IgD-negative memory B cell (primary cell): ENCODE measurements around the gene ENKD1. TPM values are rescaled to one million over a fixed set of nuclear protein-coding genes. Genes with fewer than 3 reads are reported as not detected.

Source experiments
- H3K27ac Mint-ChIP-seq, 3 donors: one replicate each; pipeline ENCODE4 v1.8.0; 2020 to 2022; ENCODE audit warnings: mild to moderate bottlenecking in 3 of 3, mixed read lengths in 3 of 3, moderate library complexity in 1 of 3
- H3K27me3 Mint-ChIP-seq: one replicate; pipeline ENCODE4 v1.8.0; 2021; ENCODE audit warnings: mixed read lengths
- H3K36me3 Mint-ChIP-seq: one replicate; pipeline ENCODE4 v1.8.0; 2020; ENCODE audit warnings: mild to moderate bottlenecking, mixed read lengths
- H3K4me1 Mint-ChIP-seq, 3 donors: one replicate each; pipeline ENCODE4 v1.8.0; 2020 to 2022; ENCODE audit warnings: mixed read lengths in 3 of 3, mild to moderate bottlenecking in 1 of 3
- H3K4me3 Mint-ChIP-seq, 4 donors: one replicate each; pipeline ENCODE4 v1.8.0; 2020 to 2022; ENCODE audit warnings: mild to moderate bottlenecking in 4 of 4, mixed read lengths in 4 of 4, moderate library complexity in 3 of 4
- H3K9me3 Mint-ChIP-seq, 3 donors: one replicate each; pipeline ENCODE4 v1.8.0; 2020 to 2021; ENCODE audit warnings: mixed read lengths in 3 of 3, mild to moderate bottlenecking in 1 of 3
- polyA plus RNA-seq: library from polyadenylated mRNA; unstranded; fragments of 300-500 nt; fragmentation: Illumina TruSeq; gene quantifications from one replicate; pipeline ENCODE4 v1.2.3, GENCODE V29; 2021

ENKD1 gene
- polyA plus RNA-seq, 1 donor from 2014 or later = 1.8 TPM

DNA sequence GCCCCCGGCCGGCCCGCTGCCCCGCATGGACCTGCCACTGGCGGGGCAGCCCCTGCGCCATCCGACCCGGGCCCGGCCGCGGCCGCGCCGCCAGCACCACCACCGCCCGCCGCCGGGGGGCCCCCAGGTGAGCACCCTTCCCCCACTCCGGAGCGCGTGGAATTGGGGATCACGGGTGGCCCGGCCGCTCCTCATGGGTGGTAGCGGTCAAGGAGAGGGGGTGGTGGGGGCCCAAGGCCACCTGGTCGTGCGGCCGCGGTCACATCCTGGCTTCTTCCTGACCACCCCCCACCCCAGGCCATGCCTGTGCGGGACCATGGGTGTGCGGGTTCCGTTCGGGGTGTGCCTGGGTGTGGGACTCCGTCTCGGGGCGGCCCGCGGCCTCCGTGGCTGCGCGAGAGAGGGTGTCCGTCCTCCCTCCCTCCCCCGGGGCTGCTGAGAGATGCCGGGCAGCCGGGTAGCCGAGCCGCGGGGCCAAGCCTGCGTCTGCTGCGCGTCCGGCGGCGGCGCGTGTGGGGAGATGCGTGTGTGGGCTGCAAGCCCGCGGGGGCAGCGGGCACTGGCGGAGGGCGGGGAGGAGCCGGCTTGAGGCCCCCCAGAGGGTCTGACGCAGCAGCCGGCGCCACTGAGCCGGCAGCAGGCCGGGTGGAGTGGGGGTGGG is 13.3 kb downstream of the ENKD1 start:
- Mint-ChIP-seq H3K4me3 (no peak overlapping the region), H3K27ac (no peak overlapping the region), H3K36me3 (peaks cover 3% of the 10 kb centered on the region), H3K4me1 (peaks cover 0 to 5% (median 1%) of the 10 kb centered on the region in 3 donors), H3K27me3 (no peaks in the 10 kb centered on the region), H3K9me3 (no peaks in the 10 kb centered on the region)

DNA sequence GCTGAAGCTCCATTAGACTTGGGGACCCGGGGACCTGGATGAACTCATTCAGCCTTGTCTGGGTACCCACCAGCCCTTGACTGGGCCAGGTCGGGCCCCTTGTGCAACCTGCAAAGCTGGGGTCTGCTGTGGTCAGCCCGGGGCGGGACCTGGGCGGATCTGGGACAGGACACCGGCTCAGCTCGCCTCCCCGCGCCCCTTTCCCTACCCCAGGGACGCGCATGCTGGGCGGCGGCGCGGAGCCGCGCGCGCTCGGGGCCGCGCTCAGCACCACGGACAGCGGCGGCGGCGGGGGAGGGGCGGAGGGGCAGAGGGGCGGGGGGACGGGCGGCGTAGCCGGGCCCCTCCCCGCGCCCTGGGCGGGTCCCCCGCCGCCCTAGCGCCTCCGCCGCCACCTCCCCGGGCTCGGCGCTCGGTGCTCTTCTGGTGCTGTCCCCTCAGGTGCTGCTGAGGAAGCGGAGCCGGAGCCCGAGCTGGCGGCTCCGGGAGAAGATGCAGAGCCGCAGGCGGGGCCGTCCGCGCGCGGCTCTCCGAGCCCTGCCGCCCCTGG is 13.9 kb downstream of the ENKD1 start:
- H3K27ac Mint-ChIP-seq = no peak overlapping the region
- no peak overlapping the region for H3K4me3 Mint-ChIP-seq
- no peaks in the 10 kb centered on the region for H3K27me3 Mint-ChIP-seq
- peaks cover 0 to 5% (median 1%) of the 10 kb centered on the region in 3 donors for H3K4me1 Mint-ChIP-seq
- H3K9me3 Mint-ChIP-seq = no peaks in the 10 kb centered on the region
- H3K36me3 Mint-ChIP-seq = peaks cover 3% of the 10 kb centered on the region

DNA sequence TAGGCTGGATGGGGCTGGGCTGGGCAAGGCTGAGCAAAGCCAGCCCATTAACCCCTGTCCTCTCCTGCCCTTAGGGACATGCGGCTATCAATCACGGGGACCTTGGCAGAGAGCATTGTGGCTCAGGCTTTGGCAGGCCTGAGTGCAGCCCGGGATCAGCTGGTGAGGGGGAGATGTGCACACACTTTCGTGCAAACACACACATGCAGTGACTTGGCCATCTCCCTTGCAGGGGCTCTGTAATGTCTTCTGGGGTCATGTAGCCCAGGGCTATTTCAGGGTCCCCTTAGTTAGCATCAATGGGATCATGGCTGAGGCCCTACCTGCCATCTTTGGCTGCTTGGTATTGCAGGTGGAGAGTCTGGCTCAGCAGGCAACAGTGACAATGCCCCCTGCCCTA is 14.7 kb downstream of the ENKD1 start:
- no peaks in the 10 kb centered on the region for H3K9me3 Mint-ChIP-seq
- H3K4me3 Mint-ChIP-seq = peak overlapping the region in 2 of 4 donors; percentile 55 to 57
- no peaks in the 10 kb centered on the region for H3K27me3 Mint-ChIP-seq
- H3K36me3 Mint-ChIP-seq = peaks cover 3% of the 10 kb centered on the region
- H3K27ac Mint-ChIP-seq = peak overlapping the region in 2 of 3 donors; percentile 31 to 91
- peaks cover 0 to 5% (median 1%) of the 10 kb centered on the region in 3 donors for H3K4me1 Mint-ChIP-seq

GRCh38 chr16:67651039-67651438 is 15.5 kb downstream of the ENKD1 start:
- Mint-ChIP-seq H3K36me3 (peaks cover 3% of the 10 kb centered on the region), H3K27me3 (no peaks in the 10 kb centered on the region), H3K27ac (peak overlapping the region in 2 of 3 donors; percentile 87 to 91), H3K4me3 (peak overlapping the region in 1 of 4 donors; percentile 74), H3K4me1 (peaks cover 0 to 5% (median 1%) of the 10 kb centered on the region in 3 donors), H3K9me3 (no peaks in the 10 kb centered on the region)

DNA sequence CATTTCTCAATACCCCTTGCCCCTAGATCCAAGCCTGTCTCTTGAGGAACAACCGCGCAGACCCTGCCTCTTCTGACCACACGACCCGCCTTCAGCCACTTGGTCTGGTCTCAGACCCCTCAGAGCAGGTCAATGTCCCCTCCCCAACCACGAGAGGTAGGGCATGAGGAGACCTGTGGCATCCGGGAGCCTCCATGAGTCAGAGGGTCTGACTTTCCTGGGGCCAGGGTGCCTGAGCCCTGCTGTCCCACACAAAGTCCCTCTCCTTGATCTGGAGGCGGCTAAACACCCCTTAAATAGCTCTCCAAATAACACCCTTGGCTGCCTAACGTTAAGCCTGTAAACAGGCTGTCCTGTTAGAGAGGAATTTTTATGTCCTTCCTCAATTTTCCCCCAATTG is 16.5 kb downstream of the ENKD1 start:
- peak overlapping the region in 1 of 3 donors; percentile 91 for H3K27ac Mint-ChIP-seq
- no peaks in the 10 kb centered on the region for H3K9me3 Mint-ChIP-seq

GRCh38 chr16:67649494-67649931 is 17.0 kb downstream of the ENKD1 start:
- no peak overlapping the region for H3K4me3 Mint-ChIP-seq
- no peaks in the 10 kb centered on the region for H3K9me3 Mint-ChIP-seq
- peaks cover 3% of the 10 kb centered on the region for H3K36me3 Mint-ChIP-seq
- peak overlapping the region in 1 of 3 donors; percentile 91 for H3K27ac Mint-ChIP-seq
- no peaks in the 10 kb centered on the region for H3K27me3 Mint-ChIP-seq
- peaks cover 0 to 1% (median under 1%) of the 10 kb centered on the region in 3 donors for H3K4me1 Mint-ChIP-seq

More for the DNA sequence above, 16.5 kb downstream of the ENKD1 start:
- H3K4me1 Mint-ChIP-seq = peaks cover 0 to 1% (median 0%) of the 10 kb centered on the region in 3 donors
- H3K4me3 Mint-ChIP-seq = peak overlapping the region in 1 of 4 donors; percentile 74
- H3K36me3 Mint-ChIP-seq = peaks cover 3% of the 10 kb centered on the region
- H3K27me3 Mint-ChIP-seq = no peaks in the 10 kb centered on the region

DNA sequence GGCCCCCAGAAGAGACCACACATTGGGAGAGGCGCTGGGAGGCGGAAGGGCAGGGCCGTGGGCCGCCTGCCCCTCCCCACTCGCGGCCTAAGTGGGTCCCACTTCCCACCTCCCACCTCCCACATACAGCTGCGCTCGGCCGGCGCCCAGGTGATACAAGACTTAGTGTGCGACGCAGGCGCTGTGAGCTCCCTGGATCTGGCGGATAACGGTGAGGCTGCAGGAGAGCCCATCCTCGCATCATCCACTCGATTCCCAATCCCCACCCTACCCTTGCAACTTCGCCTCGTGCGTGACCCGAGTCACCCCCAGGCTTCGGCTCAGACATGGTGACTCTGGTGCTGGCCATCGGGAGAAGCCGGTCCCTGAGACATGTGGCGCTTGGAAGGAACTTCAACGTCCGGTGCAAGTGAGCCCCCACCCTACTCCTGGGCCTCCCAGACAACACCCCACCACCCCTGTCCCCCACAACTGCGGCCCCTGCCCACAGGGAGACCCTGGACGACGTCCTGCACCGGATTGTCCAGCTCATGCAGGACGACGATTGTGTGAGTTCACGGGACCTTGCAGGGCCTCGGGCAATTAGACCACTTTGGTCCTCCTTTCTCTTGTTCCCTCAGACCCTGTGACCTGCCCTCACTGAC is 17.7 kb downstream of the ENKD1 start:
- Mint-ChIP-seq H3K4me1 (peaks cover 0 to 3% (median 1%) of the 10 kb centered on the region in 3 donors), H3K27me3 (no peaks in the 10 kb centered on the region), H3K4me3 (peak overlapping the region in 1 of 4 donors; percentile 72), H3K36me3 (peaks cover 3% of the 10 kb centered on the region), H3K9me3 (no peaks in the 10 kb centered on the region), H3K27ac (no peak overlapping the region)

DNA sequence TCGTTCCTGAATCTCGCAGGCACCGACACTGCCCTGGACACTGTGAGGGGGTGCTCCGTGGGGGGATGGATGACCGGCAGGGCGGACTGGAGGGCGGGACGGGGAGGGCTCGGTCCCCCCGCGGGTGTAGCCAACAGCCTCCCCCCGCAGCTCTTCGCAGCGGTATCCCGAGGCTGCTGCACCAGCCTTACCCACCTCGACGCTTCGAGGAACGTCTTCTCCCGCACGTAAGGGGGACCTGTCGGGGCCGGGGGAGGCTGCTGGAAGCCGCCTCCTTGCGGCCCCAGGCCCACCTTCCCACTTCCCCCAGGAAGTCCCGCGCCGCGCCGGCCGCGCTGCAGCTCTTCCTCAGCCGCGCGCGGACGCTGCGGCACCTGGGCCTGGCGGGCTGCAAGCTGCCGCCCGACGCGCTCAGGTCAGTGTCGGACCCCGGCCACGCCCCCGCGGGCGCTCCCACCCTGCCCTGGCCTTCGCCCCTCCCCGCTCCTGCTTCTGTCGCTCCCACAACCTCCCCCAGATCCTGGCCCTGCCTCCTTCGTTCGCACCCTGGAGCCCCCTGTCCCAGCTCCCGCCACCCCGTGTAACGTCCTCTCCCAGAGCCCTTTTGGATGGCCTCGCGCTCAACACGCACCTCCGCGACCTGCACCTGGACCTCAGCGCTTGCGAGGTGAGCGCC is 18.3 kb downstream of the ENKD1 start:
- no peaks in the 10 kb centered on the region for H3K9me3 Mint-ChIP-seq
- H3K4me3 Mint-ChIP-seq = peak overlapping the region in 1 of 4 donors; percentile 72
- no peak overlapping the region for H3K27ac Mint-ChIP-seq
- peaks cover 0 to 3% (median 0%) of the 10 kb centered on the region in 3 donors for H3K4me1 Mint-ChIP-seq
- H3K36me3 Mint-ChIP-seq = peaks cover 2% of the 10 kb centered on the region
- H3K27me3 Mint-ChIP-seq = no peaks in the 10 kb centered on the region

GRCh38 chr16:67647681-67648080 is 18.9 kb downstream of the ENKD1 start:
- peaks cover 2% of the 10 kb centered on the region for H3K36me3 Mint-ChIP-seq
- no peaks in the 10 kb centered on the region for H3K9me3 Mint-ChIP-seq
- peaks cover 0 to 3% (median 0%) of the 10 kb centered on the region in 3 donors for H3K4me1 Mint-ChIP-seq
- H3K27ac Mint-ChIP-seq = no peak overlapping the region
- no peaks in the 10 kb centered on the region for H3K27me3 Mint-ChIP-seq
- no peak overlapping the region for H3K4me3 Mint-ChIP-seq

- Mint-ChIP-seq H3K27ac (no peak overlapping the region), H3K36me3 (peaks cover 2% of the 10 kb centered on the region), H3K9me3 (no peaks in the 10 kb centered on the region), H3K4me3 (peak overlapping the region in 1 of 4 donors; percentile 12), H3K27me3 (no peaks in the 10 kb centered on the region), H3K4me1 (peaks cover 0 to 3% (median 0%) of the 10 kb centered on the region in 3 donors)
These were observed 19.4 kb downstream of the ENKD1 start for GRCh38 chr16:67647111-67647651.

- Mint-ChIP-seq H3K9me3 (no peaks in the 10 kb centered on the region), H3K27me3 (no peaks in the 10 kb centered on the region), H3K4me1 (peaks cover 0 to 3% (median 0%) of the 10 kb centered on the region in 3 donors), H3K36me3 (no peaks in the 10 kb centered on the region), H3K4me3 (peak overlapping the region; percentile 80 to 92 (median 84)), H3K27ac (peak overlapping the region; percentile 68 to 90 (median 88))
These were observed 21.0 kb downstream of the ENKD1 start for GRCh38 chr16:67645397-67646121.

DNA sequence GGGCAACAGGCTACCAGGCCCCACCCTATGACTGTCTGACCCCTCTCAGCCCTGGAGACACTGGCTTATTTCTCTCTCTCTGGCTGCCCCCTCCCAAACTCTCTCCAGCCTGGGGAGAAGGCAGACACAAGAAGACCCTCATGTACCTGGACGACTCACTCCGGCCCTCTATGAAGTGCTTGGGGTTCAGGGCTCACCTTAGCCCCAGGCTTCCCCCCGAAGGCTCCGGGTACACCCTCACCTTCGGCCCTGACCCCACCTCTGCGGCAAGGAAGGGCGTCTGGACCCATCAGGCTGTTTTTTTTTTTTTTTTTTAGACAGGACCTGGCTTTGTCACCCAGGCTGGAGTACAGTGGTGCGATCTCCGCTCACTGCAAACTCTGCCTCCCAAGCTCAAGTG is 22.5 kb downstream of the ENKD1 start:
- Mint-ChIP-seq H3K27ac (peak overlapping the region; percentile 67 to 96 (median 73)), H3K36me3 (no peaks in the 10 kb centered on the region), H3K4me3 (peak overlapping the region; percentile 43 to 69 (median 62)), H3K4me1 (peaks cover 0 to 3% (median 0%) of the 10 kb centered on the region in 3 donors), H3K27me3 (no peaks in the 10 kb centered on the region), H3K9me3 (no peaks in the 10 kb centered on the region)

DNA sequence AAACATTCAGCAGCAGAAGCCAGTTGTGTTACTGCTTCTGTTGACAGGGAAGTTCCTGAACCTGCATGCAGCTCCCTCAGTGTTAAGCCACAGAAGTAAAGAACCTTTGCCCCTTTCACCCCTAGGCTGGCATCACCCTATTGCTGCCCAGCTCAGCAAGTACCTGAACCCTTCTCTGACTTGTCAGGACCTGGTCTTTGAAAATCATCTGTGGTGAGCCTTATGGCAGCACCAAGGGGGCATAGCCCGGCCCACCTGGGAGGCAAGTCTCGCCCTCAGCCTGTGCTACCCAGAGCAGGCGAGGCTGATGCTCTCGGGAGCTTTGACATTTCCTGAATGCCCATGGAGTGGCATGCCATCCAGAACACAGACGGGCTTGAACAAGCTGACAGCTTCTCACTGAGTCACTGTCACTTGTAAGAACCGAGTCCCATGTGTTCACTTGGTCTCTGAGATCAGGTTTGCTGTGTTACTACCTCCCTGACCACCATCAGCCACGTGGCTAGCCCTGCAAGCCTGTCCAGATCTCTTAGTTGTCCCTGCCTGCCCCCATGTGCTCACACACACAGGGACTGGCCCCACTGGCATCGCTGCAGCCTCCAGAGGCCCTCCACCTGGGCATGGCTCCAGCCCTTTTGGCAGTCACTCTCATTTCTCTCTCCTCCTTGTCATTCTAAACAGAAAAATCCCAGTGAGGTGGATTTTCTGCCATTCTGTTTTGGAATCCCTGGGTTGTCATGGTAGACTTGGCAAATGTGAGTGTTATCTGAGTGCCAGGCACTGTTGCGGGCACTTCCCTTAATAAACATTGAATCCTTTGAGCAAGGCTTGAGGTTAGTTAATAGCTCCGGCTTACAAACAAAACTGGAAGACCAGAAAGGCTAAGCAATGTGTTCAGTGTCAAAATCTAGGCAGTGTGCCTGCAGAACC is 24.5 kb downstream of the ENKD1 start:
- H3K4me3 Mint-ChIP-seq = no peak overlapping the region
- no peaks in the 10 kb centered on the region for H3K36me3 Mint-ChIP-seq
- no peaks in the 10 kb centered on the region for H3K27me3 Mint-ChIP-seq
- H3K4me1 Mint-ChIP-seq = peaks cover 0 to 3% (median 0%) of the 10 kb centered on the region in 3 donors
- peak overlapping the region in 1 of 3 donors; percentile 58 for H3K27ac Mint-ChIP-seq
- H3K9me3 Mint-ChIP-seq = no peaks in the 10 kb centered on the region
